GM19240 (cell line): ENCODE data around the gene SPAG16.
"Not testable (repeated sequence)": the region's sequence is repeated elsewhere in the genome, so short reads cannot be mapped to it uniquely, and the experiment has no call there.

Experiments used
- DNase-seq: peaks from one replicate; pipeline ENCODE4 v3.0.0; 2011; ENCODE audit warnings: low spot score; ENCODE audit not compliant: insufficient read length

SPAG16 gene

DNA sequence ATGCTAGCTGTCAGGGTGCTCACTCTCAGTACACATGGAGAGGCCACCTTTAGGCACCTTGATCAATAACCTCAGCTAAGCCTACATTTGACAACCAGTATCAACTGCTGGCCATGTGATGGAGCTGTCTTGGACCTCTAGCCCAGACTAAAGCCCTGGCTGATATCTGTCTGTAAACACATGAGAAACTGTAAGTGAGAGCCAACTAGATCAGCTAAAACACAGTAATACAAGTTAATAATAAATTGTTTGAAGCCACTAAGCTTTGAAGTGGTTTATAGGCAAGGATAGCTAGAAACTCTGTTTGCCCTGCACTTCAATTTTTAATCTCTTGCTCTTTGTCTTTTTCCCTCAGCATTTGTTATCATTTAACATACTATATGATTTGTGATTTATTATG, 407.1 kb downstream of the SPAG16 start:
- DNase-seq: no peak

DNA sequence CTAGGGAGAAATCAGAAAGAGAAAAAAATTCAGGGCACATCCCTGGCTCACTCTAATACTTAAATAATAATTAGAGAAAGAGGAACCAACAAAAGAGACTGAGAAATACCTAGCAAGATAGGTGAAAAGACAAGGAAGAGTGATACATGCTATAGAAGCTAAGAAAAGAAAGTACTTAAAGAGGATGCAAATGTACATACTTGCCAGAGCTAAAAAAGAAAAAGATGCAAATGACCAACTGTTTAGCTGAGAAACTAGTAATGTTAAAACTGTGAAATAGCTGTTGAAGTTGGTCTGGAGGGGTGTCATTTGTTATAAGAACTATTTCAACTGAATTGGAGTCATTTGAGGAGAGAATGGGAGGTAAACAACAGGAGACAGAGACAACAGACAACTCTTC, 412.2 kb downstream of the SPAG16 start:
- no peak for DNase-seq

GRCh38 chr2:213701365-213701764, 417.1 kb downstream of the SPAG16 start:
- DNase-seq: not testable (repeated sequence)

DNA sequence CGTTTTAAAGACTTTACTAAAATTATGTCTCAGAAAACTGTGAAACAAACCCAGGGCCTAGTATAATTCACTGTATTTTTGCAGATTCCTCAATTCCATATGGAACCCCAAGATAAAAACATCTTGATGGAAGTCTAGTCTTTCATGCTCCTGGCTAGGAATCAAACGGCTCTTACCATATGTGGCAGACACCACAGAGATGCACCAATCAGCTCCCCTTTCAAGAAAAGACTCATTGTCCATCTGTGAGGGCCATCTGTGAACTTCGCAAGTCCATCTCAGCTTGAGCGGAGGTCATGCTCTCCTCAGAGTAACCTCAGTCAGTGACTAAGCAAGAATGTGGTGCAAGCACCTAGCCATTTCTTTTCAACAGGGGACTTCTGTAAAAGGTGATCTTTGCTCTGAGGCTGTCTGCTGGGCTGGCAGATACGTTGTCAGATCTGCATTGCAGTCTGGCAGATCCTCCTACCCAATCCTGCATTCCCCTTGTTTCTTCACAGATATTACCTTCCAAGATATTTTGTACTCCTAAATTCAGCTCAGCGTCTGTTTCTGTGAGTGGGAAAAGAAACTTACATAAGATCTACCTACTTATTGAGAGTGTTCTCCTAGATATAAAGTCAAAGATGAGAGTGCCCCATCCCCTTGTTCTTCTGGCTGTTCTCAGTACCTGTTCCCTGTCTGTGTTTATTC, 419.3 kb downstream of the SPAG16 start:
- DNase-seq: no peak

DNA sequence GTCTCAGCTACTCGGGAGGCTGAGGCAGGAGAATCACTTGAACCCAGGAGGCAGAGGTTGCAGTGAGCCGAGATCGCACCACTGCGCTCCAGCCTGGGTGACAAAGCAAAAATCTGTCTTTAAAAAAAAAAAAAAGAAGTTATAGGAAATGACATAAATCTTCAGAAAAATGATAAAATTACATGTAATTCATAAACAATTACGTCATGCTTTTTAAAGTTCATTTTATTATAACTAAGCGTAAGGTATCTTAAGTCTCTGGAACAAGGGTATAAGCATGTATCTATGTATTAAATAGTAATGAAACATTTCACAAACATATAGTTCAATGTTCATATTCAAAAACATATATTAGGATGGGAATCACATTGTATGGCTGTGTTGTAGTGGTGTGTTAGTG, 425.9 kb downstream of the SPAG16 start:
- DNase-seq: no peak

DNA sequence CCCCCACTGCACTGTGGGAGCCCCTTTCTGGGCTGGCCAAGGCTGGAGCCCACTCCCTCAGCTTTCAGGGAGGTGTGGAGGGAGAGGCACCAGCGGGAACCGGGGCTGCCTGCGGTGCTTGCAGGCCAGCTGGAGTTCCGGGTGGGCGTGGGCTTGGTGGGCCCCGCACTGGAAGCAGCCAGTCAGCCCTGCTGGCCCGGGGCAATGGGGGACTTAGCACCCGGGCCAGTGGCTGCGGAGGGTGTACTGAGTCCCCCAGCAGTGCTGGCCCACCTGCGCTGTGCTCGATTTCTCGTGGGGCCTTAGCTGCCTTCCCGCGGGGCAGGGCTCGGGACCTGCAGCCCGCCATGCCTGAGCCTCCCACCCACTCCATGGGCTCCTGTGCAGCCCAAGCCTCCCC, 434.1 kb downstream of the SPAG16 start:
- not testable (repeated sequence) for DNase-seq

GRCh38 chr2:213722565-213722964, 438.3 kb downstream of the SPAG16 start:
- no peak for DNase-seq

DNA sequence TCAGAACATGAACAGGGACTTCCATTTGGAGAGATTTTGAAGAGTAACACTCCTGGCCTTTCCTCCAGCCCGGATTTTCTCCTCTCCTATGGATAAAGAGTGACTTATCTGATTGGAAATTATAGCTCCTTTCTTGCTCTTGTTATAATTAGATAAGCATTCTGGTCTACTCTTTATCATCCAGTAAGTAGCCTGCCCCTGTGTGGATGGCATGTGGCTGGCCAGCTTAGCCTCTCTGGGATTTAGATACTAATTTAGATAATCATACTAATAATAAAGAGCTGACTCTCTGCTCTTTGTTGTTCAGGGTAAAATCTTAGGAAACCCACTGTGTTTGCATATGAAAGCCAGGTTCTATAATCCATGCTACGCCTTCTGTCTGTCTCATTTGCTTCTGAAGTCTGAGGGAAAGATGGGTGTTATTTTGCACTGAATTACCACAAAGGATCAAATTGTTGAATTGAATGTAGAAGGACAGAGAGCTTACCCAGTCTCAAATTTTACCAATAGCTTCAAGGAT, 438.8 kb downstream of the SPAG16 start:
- no peak for DNase-seq

DNA sequence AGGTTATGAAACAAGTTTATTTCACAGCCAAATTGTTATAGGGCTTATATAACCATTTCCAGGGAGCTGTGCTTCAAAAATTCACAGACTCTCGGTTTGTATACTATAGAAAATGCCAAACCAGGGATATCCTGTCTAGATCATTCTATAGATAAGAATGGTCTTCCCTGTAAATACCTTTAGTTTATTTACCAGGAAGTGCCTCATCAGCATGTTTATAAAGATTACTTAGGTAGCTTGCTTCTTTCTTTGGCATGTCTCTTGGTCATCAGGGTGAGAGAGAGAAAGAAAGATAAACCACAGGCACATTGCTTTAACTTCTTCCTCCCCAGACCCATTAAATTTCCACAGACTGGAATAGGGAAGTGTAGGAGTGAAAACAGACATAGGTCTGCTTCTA, 439.4 kb downstream of the SPAG16 start:
- DNase-seq: no peak

DNA sequence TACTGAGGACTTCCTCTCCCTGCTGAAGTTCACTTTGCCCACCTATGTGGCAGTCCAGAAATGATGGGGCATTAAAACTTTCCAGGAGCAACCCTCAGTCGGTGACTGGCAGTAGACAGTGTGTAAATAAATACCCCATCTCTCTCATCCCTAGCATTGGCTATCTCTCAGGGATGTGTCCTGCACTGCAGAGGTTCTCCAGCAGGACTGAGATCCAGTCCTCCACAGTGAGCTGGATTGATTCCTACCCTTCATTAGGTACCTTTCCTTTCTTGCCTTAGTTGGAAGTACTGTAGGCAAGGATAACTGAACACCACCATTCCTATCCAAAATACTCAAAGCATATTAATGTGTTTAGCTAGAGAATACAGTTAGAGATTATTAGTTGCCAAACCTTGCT, 441.8 kb downstream of the SPAG16 start:
- no peak for DNase-seq

DNA sequence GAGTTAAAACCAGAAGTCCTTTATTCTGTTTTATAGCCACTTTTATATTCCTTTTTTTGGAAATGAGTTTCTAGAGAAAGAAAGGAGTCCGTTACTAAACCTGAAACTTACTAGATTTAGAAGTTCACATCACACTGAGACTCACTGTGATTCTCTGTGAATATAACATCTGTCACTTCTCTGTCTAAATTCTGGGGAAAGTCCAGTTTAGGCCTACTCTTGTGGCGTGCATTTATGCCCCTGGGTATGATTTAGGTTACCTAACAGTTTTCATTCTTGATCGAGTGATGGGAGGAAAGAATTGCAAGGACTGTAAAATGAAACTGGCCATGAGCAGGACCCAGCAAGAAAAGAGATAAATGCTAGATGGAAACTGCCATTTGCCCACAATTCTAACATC, 449.6 kb downstream of the SPAG16 start:
- no peak for DNase-seq

GRCh38 chr2:213740453-213740852, 456.2 kb downstream of the SPAG16 start:
- DNase-seq: no peak

DNA sequence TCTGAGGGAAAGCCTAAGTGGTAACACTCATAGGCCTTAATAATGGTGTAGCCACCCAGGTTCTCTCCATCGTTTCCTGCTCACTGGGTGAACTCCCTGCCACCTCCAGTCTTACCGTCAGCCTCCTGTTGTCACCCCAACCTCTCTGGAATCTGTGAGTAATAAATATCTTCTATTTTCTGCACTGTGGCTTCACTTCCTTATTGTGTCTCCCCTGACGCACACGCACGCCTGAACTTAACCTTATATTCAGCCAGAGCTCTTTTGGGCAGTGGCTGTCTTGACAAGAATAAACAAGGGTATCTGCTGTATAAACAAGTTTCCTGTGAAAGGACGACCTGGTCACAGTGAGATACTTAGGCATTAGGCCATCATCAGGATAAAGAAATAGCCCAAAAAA, 467.2 kb downstream of the SPAG16 start:
- no peak for DNase-seq

- no peak for DNase-seq
Observed at GRCh38 chr2:213752575-213752974, 468.3 kb downstream of the SPAG16 start.

GRCh38 chr2:213757525-213757924, 473.3 kb downstream of the SPAG16 start:
- no peak for DNase-seq

- no peak for DNase-seq
Observed at GRCh38 chr2:213763354-213763753, 479.1 kb downstream of the SPAG16 start.

GRCh38 chr2:213763963-213764362, 479.7 kb downstream of the SPAG16 start:
- no peak for DNase-seq

GRCh38 chr2:213764849-213765248, 480.6 kb downstream of the SPAG16 start:
- no peak for DNase-seq

GRCh38 chr2:213766062-213766461, 481.8 kb downstream of the SPAG16 start:
- no peak for DNase-seq

DNA sequence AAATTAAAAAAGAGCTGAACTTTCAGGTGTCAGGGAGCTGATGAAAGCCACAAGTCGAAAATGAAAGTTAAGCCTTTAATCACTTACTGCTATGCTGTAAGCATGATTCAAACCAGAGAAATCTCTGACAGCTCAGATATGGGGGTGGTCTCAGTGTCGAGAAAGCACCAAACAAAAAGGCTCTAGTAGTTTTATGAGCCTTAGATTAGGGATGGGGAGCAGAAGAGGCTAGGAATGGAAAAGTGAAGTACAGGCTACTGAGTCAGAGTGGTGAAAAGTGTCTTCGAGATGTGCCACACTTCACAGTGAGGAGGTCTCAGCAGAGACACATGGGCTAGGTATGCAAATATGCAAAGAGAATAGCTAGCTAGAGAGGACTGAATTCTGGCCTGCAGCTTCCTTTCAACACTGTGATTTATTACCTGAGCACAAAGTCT, 482.2 kb downstream of the SPAG16 start:
- peak; percentile 16 for DNase-seq

DNA sequence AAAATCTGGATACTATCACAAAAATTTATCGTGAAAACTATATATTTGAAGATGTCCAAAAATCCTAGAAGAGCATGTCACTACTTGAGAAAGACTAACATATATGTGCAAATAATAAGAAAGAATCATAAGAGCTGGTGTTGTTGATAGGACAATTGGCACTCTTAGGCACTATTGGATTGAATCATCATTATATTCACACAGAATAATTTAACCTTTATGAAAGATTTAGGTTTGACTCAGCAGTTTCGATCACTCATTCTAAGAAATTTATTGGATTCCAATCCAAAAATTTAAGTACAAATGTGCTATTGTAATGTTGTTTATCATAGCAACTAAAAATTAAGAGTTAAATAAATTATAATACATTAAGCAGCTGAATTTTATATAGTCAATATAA, 503.6 kb downstream of the SPAG16 start:
- DNase-seq: no peak

GRCh38 chr2:213789940-213790339, 505.7 kb downstream of the SPAG16 start:
- no peak for DNase-seq

- no peak for DNase-seq
Observed at GRCh38 chr2:213792045-213792444, 507.8 kb downstream of the SPAG16 start.
